GM12872 (cell line): ENCODE measurements around the gene COL8A1.

Source experiments
- CTCF ChIP-seq: IDR thresholded peaks from 3 replicates; pipeline ENCODE4 v1.5.1; 2011; ENCODE audit warnings: low read depth, mild to moderate bottlenecking, low read length, moderate library complexity; ENCODE audit not compliant: insufficient read depth

The COL8A1 gene

GRCh38 chr3:99818818-99819217 is 180.4 kb downstream of the COL8A1 start:
- no peak for TF ChIP-seq CTCF

GRCh38 chr3:99823723-99824711 is 185.6 kb downstream of the COL8A1 start:
- no peak for TF ChIP-seq CTCF

GRCh38 chr3:99825004-99825640 is 186.7 kb downstream of the COL8A1 start:
- no peak for TF ChIP-seq CTCF

GRCh38 chr3:99829844-99830243 is 191.4 kb downstream of the COL8A1 start:
- no peak for TF ChIP-seq CTCF

GRCh38 chr3:99833617-99834205 is 195.3 kb downstream of the COL8A1 start:
- TF ChIP-seq CTCF, result no peak

GRCh38 chr3:99834211-99834957 is 196.0 kb downstream of the COL8A1 start:
- no peak for TF ChIP-seq CTCF
